K562 (cell line): ENCODE measurements around the gene RCL1. TPM values are rescaled to one million over a fixed set of nuclear protein-coding genes. Genes with fewer than 3 reads are reported as not detected.
A peak's percentile ranks its signal among the peaks of the same experiment; 100 is the strongest.

Source experiments
- BRD4 ChIP-seq: fragments of 200-600 bp; sonication (generic); IDR thresholded peaks from 2 replicates; pipeline ENCODE4 v1.6.1; 2017; ENCODE audit warnings: inconsistent platforms
- MEIS2 ChIP-seq: fragments of 450-650 bp; IDR thresholded peaks from 2 replicates; pipeline ENCODE4 v1.6.1; 2014; ENCODE audit warnings: mild to moderate bottlenecking; ENCODE audit not compliant: partially characterized antibody
- POLR2A ChIP-seq: fragments of 450-650 bp; conservative IDR thresholded peaks from 2 replicates; pipeline ENCODE4 v1.6.1; 2016
- RBFOX2 ChIP-seq: fragments of 200-400 bp; formaldehyde crosslinking; IDR thresholded peaks from 2 replicates; pipeline ENCODE4 v1.6.1; 2017; ENCODE audit warnings: low read depth, mild to moderate bottlenecking, low read length, moderate library complexity
- RBM15 ChIP-seq: fragments of 200-400 bp; formaldehyde crosslinking; IDR thresholded peaks from 2 replicates; pipeline ENCODE4 v1.6.1; 2018; ENCODE audit warnings: mild to moderate bottlenecking, low read length, moderate library complexity; ENCODE audit not compliant: insufficient read depth
- TFAM ChIP-seq: fragments of 250-450 bp; sonication (Bioruptor Pico); conservative IDR thresholded peaks from 2 replicates; pipeline ENCODE4 v1.5.0; 2021; ENCODE audit warnings: mild to moderate bottlenecking, moderate library complexity
- ZHX1 ChIP-seq: fragments of 150-350 bp; conservative IDR thresholded peaks from 2 replicates; pipeline ENCODE4 v1.6.1; 2014; ENCODE audit warnings: low read length
- ZNF584 ChIP-seq: fragments of 200-800 bp; sonication (Bioruptor generic); IDR thresholded peaks from 2 replicates; pipeline ENCODE4 v1.6.1; 2016; ENCODE audit warnings: low read depth, mild to moderate bottlenecking, missing genetic modification characterization, missing compliant biosample characterization
- polyA plus RNA-seq, 8 experiments: library from polyadenylated mRNA; depleted of rRNA in 4 of 8; stranded (reverse) in 5 of 8; unstranded in 3 of 8; fragments of >200 nt; fragmentation: Nextera tagmentation in 2 of 8; fragmentation: Illumina TruSeq in 1 of 8; extraction: Ambion mirVana in 2 of 8; extraction: Trizol in 1 of 8; gene quantifications; 2 replicates each; pipeline versions ENCODE4 v1.2.1 to v1.2.3, GENCODE V29; 2011 to 2014; ENCODE audit warnings: inconsistent platforms in 1 of 8, missing spikeins in 1 of 8
- total RNA-seq, 7 experiments: library from RNA; depleted of rRNA in 6 of 7; stranded (reverse); fragments of >200 nt in 6 of 7; fragmentation: Illumina TruSeq in 2 of 7; extraction: Trizol in 2 of 7; gene quantifications; 2 replicates each; pipeline versions ENCODE4 v1.2.1 to v1.2.3, GENCODE V29; 2011 to 2021; ENCODE audit warnings: low replicate concordance in 1 of 7
- TF ChIP-seq, protein P1 (sequence below): fragments of 450-650 bp; IDR thresholded peaks from 2 replicates; pipeline ENCODE4 v1.6.1; 2016; ENCODE audit warnings: mild to moderate bottlenecking, moderate library complexity
- TF ChIP-seq, protein P2 (sequence below), 2 experiments: fragments of 450-650 bp in 1 of 2; sonication (generic) in 1 of 2; formaldehyde crosslinking in 1 of 2; IDR thresholded peaks in 1 of 2; conservative IDR thresholded peaks in 1 of 2; 2 replicates each; pipeline versions ENCODE4 v1.6.1 to v1.8.1; 2016 to 2023; ENCODE audit warnings: mild to moderate bottlenecking in 2 of 2, moderate library complexity in 2 of 2, inconsistent platforms in 1 of 2, missing genetic modification reagents in 1 of 2

The RCL1 gene
- total and polyA plus RNA-seq, 9 of the 15 experiments (the other 6 are each of a cell fraction or from before 2014, with no cell fraction given): 24.0 to 67.7 (median 38.6) TPM

- TF ChIP-seq, protein P1, sequence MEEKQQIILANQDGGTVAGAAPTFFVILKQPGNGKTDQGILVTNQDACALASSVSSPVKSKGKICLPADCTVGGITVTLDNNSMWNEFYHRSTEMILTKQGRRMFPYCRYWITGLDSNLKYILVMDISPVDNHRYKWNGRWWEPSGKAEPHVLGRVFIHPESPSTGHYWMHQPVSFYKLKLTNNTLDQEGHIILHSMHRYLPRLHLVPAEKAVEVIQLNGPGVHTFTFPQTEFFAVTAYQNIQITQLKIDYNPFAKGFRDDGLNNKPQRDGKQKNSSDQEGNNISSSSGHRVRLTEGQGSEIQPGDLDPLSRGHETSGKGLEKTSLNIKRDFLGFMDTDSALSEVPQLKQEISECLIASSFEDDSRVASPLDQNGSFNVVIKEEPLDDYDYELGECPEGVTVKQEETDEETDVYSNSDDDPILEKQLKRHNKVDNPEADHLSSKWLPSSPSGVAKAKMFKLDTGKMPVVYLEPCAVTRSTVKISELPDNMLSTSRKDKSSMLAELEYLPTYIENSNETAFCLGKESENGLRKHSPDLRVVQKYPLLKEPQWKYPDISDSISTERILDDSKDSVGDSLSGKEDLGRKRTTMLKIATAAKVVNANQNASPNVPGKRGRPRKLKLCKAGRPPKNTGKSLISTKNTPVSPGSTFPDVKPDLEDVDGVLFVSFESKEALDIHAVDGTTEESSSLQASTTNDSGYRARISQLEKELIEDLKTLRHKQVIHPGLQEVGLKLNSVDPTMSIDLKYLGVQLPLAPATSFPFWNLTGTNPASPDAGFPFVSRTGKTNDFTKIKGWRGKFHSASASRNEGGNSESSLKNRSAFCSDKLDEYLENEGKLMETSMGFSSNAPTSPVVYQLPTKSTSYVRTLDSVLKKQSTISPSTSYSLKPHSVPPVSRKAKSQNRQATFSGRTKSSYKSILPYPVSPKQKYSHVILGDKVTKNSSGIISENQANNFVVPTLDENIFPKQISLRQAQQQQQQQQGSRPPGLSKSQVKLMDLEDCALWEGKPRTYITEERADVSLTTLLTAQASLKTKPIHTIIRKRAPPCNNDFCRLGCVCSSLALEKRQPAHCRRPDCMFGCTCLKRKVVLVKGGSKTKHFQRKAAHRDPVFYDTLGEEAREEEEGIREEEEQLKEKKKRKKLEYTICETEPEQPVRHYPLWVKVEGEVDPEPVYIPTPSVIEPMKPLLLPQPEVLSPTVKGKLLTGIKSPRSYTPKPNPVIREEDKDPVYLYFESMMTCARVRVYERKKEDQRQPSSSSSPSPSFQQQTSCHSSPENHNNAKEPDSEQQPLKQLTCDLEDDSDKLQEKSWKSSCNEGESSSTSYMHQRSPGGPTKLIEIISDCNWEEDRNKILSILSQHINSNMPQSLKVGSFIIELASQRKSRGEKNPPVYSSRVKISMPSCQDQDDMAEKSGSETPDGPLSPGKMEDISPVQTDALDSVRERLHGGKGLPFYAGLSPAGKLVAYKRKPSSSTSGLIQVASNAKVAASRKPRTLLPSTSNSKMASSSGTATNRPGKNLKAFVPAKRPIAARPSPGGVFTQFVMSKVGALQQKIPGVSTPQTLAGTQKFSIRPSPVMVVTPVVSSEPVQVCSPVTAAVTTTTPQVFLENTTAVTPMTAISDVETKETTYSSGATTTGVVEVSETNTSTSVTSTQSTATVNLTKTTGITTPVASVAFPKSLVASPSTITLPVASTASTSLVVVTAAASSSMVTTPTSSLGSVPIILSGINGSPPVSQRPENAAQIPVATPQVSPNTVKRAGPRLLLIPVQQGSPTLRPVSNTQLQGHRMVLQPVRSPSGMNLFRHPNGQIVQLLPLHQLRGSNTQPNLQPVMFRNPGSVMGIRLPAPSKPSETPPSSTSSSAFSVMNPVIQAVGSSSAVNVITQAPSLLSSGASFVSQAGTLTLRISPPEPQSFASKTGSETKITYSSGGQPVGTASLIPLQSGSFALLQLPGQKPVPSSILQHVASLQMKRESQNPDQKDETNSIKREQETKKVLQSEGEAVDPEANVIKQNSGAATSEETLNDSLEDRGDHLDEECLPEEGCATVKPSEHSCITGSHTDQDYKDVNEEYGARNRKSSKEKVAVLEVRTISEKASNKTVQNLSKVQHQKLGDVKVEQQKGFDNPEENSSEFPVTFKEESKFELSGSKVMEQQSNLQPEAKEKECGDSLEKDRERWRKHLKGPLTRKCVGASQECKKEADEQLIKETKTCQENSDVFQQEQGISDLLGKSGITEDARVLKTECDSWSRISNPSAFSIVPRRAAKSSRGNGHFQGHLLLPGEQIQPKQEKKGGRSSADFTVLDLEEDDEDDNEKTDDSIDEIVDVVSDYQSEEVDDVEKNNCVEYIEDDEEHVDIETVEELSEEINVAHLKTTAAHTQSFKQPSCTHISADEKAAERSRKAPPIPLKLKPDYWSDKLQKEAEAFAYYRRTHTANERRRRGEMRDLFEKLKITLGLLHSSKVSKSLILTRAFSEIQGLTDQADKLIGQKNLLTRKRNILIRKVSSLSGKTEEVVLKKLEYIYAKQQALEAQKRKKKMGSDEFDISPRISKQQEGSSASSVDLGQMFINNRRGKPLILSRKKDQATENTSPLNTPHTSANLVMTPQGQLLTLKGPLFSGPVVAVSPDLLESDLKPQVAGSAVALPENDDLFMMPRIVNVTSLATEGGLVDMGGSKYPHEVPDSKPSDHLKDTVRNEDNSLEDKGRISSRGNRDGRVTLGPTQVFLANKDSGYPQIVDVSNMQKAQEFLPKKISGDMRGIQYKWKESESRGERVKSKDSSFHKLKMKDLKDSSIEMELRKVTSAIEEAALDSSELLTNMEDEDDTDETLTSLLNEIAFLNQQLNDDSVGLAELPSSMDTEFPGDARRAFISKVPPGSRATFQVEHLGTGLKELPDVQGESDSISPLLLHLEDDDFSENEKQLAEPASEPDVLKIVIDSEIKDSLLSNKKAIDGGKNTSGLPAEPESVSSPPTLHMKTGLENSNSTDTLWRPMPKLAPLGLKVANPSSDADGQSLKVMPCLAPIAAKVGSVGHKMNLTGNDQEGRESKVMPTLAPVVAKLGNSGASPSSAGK: no peak
- no peak for TF ChIP-seq MEIS2
- TF ChIP-seq ZNF584 (CRISPR knock-in tag): no peak
- TF ChIP-seq RBM15: no peak
- no peak for TF ChIP-seq ZHX1
- no peak for TF ChIP-seq TFAM (CRISPR knock-in tag)
- TF ChIP-seq, protein P2, sequence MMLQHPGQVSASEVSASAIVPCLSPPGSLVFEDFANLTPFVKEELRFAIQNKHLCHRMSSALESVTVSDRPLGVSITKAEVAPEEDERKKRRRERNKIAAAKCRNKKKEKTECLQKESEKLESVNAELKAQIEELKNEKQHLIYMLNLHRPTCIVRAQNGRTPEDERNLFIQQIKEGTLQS (IDR thresholded peaks at IDR 0.05): no peak
- TF ChIP-seq, protein P2 (CRISPR knock-in tag; conservative IDR thresholded peaks at IDR 0.05): no peak
- TF ChIP-seq POLR2A: 0 out of 2 replicates have a peak, but pooled peaks have one; percentile 36
- no peak for TF ChIP-seq BRD4
- no peak for TF ChIP-seq RBFOX2
Measured at GRCh38 chr9:4865681-4866080, 72.9 kb downstream of the RCL1 start (continued).
